NCI-H748 (cell line): Measurements from ENCODE around the gene POLR3F.
"Not testable (repeated sequence)": the region's sequence is repeated elsewhere in the genome, so short reads cannot be mapped to it uniquely, and the experiment has no call there.

Experiments used
- DNase-seq: peaks from one replicate; lab custom pipeline; 2025; ENCODE audit not compliant: unreplicated experiment; lab: John Stamatoyannopoulos, UW

Gene POLR3F

GRCh38 chr20:18504479-18505060, 37.4 kb downstream of the POLR3F start:
- no peak for DNase-seq

- DNase-seq: peak; percentile 67
These were observed 39.6 kb downstream of the POLR3F start for GRCh38 chr20:18506744-18507143.

GRCh38 chr20:18507218-18508191, 40.3 kb downstream of the POLR3F start, which contains the start of gene SEC23B:
SEC23B (plus strand) TSS chr20:18507940; CDS start chr20:18510836, 2,896 bp downstream.
- DNase-seq: peak; percentile 100

GRCh38 chr20:18511571-18511970, 44.4 kb downstream of the POLR3F start:
- DNase-seq: no peak

GRCh38 chr20:18513208-18513607, 46.0 kb downstream of the POLR3F start:
- no peak for DNase-seq

- DNase-seq: no peak
These were observed 46.9 kb downstream of the POLR3F start for GRCh38 chr20:18514127-18514526.

- no peak for DNase-seq
These were observed 48.8 kb downstream of the POLR3F start for GRCh38 chr20:18515973-18516372.

- DNase-seq: not testable (repeated sequence)
These were observed 54.9 kb downstream of the POLR3F start for GRCh38 chr20:18522066-18522465.

- DNase-seq: no peak
These were observed 55.9 kb downstream of the POLR3F start for GRCh38 chr20:18523066-18523465.

- no peak for DNase-seq
These were observed 57.5 kb downstream of the POLR3F start for GRCh38 chr20:18524646-18525045.

GRCh38 chr20:18526761-18527160, 59.6 kb downstream of the POLR3F start:
- DNase-seq: not testable (repeated sequence)

- DNase-seq: no peak
These were observed 60.1 kb downstream of the POLR3F start for GRCh38 chr20:18527339-18527738.

GRCh38 chr20:18527836-18528235, 60.6 kb downstream of the POLR3F start:
- no peak for DNase-seq

GRCh38 chr20:18529041-18529440, 61.9 kb downstream of the POLR3F start:
- DNase-seq: no peak

- DNase-seq: no peak
These were observed 65.4 kb downstream of the POLR3F start for GRCh38 chr20:18532626-18533025.

- no peak for DNase-seq
These were observed 66.3 kb downstream of the POLR3F start for GRCh38 chr20:18533491-18533890.

GRCh38 chr20:18533978-18534644, 66.9 kb downstream of the POLR3F start:
- DNase-seq: no peak
